Activated CD8-positive, alpha-beta memory T cell treated with anti-CD3 and anti-CD28 coated beads for 24 hours (primary cell): ENCODE measurements around the gene SLC47A1.
"Not testable (repeated sequence)": the region's sequence is repeated elsewhere in the genome, so short reads cannot be mapped to it uniquely, and the experiment has no call there.

Experiments
- DNase-seq: peaks from one replicate; pipeline ENCODE4 v3.0.0-alpha.2; 2020

The SLC47A1 gene

DNA sequence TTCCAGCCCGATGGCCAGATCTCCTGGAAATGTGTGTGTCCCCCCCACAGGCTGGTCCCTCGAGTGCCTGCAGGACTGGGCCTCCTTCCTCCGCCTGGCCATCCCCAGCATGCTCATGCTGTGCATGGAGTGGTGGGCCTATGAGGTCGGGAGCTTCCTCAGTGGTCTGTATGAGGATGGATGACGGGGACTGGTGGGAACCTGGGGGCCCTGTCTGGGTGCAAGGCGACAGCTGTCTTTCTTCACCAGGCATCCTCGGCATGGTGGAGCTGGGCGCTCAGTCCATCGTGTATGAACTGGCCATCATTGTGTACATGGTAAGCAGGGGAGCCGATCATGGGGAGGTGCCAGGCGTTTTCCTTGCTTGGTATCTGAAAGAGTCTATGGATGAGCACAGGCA, 22.1 kb downstream of the SLC47A1 start:
- no peak for DNase-seq

DNA sequence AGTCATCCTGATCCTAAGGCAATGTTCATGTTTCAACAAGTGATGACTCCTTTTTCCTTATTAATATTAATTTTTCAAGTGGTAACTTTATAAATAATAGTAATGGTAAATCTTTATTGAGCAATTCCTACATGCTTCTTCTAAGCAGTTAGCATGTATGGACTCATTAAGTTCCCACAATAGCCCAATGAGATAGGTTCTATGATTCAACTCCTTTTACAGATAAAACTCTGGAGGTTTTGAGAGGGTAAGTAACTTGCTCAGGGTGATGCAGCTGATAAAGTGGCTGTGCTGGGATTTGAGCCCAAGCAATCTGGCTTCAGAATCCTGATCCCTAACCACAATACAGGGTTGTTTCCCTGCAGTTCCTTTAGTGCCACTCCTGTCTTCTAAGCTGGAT, 25.3 kb downstream of the SLC47A1 start:
- no peak for DNase-seq

DNA sequence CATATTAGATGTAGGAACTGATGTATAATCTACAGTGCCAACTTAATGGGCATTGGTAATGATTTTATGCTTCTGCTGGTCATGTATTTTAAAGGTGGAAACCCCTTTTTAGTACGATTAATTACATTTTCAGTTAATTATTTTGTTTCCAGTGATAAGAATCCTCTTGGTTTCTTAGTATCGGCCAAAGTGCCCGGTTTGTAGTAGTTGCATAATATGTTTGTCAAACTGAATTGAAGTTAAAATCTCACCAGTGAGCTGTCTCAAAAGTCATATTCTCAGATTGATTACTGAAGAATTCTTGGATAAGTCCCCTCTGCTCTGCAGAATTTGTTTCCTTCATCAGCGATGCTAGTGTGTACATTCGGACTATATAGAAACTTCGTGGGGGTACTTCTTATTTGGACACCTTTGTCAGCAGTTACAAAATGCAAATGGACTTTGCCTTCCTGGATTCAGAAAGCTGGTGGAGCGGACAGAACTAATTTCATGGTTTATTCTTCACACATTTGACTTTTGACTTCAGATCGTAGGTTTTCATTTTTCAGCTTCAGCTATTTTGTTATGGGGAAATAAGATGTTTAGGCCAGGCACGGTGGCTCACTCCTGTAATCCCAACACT, 28.2 kb downstream of the SLC47A1 start:
- DNase-seq = no peak

DNA sequence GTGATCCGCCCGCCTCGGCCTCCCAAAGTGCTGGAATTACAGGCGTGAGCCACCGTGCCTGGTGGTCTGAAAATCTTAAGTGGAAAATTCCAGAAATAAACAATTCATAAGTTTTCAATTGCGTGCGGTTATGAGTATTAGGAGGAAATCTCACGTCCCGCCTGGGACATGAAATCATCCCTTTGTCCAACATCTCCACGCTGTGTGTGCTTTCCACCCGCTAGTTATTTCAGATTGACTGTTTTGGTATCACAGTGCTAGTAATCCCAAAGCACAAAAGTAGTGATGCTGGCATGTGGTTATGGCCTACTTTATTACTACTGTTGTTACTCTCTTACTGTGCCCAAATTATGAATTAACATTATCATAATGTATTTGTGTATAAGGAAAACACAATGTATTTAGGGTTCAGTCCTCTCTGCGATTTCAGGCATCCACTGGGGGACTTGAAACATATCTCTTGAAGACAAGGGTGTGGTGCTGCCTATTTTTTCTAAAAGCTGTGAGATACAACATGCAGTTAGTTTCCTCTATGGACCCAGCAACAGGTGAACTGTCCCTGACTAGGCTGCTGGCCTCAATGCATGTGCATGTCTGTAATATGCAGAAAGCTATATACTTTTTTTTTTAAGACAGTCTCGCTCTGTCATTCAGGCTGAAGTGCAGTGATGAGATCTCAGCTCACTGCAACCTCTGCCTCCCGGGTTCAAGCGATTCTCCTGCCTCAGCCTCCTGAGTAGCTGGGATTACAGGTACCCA, 32.3 kb downstream of the SLC47A1 start:
- DNase-seq = no peak

DNA sequence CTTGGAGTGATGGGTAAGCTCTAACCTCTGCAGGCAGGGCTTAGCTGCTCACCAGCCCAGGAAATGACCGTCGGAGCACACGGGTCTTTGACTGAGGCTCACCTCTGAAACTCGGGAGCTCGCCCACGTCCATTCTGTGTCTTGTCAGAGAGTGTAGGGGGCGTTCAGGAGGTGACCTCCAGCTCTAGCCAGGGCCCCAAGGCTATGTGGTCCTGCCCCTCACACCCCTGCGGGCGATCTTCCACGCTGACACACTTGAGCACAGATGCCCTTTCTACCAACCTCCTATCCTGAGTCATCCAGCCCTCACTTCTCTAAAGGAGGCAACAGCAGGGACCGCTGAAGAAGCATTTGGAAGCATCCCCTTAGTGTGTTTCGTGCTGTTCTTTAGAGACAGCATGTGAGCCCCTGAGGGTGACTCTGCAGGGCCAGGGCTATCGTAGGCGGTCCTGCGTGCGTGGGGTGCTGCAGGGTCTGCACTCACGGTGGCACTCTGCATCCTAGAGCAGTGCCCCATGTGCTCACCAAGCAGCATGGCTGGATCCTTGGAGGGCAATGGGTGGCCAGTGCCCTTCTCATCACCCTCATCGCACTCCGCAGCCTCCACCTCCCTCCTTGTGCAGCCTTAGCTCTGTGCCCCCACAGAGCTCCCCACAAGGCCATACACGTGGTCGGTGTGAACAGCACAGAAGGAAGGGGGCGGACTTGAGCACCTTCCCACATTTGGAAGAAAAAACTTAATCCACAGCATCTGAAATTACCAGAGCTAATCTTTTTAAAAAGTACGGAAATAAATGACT, 33.8 kb downstream of the SLC47A1 start:
- no peak for DNase-seq

DNA sequence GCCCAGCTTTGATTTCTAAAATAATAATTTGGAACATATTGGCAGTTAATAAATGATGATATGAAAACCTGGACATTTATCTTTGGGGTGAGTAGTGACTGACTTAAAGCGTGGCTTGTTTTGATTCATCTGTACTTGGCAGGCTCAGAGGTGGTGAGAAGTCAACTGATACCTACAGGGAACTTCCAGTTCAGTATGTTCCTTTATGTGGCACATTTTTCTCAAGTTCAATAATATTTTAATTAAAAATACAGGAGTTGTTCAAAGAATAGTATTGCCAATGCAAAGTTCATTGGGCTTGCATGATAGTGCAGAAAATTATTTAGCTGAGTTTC, 34.3 kb downstream of the SLC47A1 start:
- DNase-seq = no peak

DNA sequence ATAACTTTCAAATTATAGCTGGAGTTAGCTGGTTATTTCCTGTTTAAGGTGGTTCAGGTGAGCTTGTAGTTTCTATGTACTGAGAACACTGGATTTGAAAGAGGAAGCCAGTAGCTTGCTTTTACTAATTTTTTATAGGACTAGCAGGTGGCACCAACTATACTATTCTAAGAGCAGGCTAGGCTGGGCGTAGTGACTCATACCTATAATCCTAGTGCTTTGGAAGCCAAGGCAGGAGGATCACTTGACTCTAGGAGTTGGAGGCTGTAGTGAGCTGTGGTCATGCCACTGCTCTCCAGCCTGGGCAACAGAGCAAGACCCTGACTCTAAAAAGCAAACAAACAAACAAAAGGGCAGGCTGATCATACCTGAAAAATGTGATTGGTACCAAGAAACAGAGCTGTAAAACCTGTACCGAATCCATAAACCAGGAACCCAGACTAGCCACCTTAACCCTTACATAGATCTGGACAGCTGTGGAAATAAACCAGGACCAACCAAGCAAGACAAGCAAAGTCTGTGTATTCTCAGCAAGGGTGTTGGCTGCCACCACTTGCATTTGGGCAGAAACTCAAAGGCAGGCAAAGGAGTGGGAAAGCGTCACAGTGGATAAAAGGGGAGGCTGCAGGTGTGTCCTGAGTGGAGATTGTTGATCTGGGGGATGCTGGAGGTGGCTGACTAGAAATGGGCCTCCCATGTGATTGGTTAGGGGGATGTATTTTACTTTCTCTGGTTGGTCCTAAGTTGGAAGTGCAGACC, 36.3 kb downstream of the SLC47A1 start:
- no peak for DNase-seq

DNA sequence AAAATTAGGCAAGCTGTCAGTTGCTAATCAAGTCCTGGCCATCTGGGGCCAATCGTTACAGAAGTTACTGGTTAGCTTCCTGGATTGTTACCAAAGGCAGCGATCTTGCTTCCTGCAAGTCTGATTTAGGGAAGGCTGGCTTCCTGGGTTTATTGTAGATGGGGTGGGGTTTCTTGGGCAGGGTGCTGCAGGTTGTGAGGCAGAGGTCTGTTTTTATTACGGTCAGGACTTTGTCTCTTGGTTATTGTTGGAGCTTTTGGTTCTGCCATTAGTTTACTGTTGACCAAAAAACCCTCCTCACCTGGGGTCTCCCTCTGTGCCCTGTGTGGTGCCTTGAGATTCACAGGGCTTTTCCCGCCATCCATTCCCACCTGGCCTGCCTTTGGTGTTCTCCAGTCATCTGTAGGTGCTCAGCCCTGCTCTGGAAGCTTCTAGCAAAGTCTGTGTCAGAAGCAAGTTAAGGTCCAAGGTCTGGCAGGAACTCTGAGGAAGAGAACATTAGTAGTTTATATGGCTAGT, 36.9 kb downstream of the SLC47A1 start:
- no peak for DNase-seq

DNA sequence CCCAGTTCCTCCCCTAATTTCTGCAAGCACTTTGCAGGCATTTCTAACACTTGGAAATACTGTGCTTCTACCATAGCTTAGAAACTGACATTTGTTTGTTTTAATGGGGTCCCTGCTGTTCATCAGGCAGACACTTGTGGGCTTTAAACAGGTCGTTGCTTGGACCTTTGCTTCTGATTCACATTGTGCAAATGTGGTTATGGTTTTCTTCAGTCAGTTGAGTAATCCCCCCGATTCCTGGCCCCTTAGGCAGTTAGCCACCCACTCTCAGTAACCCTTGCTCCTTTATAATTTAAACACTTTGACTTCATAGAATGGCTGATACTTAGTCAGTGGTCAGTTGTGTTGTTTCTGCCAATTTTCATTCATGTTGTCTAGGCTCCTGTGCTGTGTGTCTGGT, 39.4 kb downstream of the SLC47A1 start:
- no peak for DNase-seq

DNA sequence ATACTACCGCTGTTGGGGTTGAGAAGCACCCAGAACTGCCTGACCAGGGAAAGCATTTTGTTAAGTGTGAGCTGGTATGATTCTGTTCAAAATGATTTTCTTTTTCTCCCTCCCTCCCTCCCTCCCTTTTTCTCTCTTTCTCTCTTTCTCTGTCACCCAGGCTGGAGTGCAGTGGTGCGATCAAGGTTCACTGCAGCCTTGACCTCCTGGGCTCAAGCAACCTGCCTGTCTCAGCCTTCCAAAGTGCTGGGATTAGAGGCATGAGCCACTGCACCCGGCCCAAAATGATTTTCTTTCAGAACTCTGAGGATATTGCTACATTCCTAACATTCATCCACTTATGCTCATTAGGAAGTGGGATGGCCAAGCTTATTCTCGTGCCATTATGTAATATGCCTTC, 41.3 kb downstream of the SLC47A1 start:
- no peak for DNase-seq

DNA sequence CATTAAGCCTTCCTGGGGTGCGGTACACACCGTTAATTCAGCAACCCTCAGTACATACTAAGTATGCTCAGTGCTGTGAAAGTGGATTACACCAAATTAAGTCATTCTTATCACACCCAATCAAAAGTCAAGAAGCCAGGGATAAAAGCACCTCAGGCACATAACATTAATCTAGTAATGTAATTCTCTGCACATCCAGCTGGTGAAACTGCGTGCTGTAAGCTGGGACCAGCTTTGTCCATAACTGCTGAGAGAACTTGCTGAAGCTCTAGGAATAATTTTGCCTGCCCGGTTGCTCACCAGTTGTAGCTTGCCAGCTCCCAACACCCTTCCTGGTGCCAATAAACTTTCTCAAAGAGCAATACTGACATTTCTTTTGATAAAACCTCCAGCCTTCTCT, 44.9 kb downstream of the SLC47A1 start:
- no peak for DNase-seq

DNA sequence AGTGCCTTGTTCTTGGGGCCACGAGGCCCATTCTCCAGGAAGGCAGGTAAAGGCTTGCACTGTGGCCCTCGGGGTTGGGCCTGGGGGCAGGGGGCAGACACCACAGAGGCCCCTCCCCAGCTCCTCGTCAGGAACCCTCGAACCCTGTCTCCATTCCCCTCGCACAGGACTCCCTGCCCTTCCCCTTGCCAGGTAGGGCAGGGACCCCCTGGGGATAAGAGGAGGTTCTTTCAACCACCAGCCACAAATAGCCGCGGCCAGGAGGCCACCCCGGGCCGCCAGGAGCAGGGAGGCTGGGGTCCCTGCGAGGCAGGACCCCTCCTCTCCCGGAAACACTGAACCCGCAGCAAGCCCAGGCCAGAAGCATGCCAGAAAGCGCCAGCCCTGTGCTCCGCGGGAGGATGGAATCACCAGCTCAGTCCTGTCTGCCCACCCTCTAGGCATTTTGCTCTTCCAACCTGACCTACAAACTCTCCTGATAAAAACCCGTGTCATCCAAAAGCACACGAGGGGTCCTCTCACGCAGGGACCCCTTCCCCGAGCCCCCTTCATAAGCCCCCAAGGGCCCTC, 45.6 kb downstream of the SLC47A1 start:
- DNase-seq = no peak

DNA sequence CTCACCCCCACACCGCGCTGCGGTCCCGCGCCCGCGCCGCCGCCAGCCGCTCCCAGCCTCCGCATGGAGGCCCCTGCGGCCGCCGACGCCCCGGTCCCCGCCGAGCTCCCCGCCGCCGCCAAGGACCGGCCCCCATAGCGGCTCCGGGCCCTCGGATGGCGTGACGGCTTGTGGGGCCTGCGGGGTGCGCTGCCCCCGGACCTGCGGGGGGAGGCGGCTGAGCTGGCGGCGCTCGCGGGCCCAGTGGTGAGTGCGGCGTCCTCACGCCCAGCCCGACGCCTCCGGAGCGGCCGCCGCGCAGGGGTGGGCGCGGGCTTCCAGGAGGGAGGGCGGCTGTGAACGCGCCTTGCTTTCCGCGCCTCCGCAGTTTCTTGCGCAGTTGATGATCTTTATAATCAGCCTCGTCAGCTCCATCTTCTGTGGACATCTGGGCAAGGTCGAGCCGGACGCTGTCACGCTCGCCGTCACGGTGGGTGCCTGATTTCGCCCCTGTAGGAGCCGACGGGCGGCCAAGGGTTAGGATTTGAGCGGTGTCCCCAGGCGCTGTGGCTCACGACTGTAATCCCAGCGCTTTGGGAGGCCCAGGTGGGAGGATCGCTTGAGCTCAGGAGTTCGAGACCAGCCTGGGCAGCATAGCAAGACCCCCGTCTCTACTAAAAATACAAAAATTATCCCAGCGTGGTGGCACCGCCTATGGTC, 46.4 kb downstream of the SLC47A1 start:
- no peak for DNase-seq

DNA sequence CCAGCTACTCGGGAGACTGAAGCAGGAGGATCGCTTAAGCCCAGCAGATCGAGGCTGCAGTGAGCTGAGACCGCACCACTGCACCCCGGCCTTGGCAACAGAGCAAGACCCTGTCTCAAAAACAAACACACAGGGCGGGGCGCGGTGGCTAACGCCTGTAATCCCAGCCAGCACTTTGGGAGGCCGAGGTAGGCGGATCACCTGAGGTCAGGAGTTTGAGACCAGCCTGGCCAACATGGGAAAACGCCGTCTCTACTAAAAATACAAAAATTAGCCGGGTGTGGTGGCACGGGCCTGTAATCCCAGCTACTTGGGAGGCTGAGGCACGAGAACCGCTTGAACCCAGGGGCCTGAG, 46.9 kb downstream of the SLC47A1 start:
- DNase-seq = not testable (repeated sequence)

DNA sequence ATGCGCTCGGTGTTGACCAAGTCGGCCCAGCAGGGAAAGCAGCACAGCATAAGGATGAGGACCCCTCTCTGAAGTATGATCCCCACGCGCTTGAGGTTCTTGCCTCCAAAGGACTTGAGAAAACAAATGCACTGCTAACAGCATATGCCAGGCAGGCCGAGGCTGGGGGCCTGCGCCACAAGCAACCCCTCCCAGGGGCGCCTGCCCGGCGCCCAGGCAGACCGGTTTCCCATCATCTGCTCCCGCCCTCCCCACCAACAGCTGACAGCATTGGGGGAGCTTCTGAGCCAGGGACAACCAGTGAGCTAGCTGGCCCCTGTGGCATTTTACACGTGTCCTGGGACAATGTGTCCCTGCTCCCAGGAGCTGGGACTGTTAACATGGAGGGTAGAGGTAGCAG, 48.5 kb downstream of the SLC47A1 start:
- not testable (repeated sequence) for DNase-seq

DNA sequence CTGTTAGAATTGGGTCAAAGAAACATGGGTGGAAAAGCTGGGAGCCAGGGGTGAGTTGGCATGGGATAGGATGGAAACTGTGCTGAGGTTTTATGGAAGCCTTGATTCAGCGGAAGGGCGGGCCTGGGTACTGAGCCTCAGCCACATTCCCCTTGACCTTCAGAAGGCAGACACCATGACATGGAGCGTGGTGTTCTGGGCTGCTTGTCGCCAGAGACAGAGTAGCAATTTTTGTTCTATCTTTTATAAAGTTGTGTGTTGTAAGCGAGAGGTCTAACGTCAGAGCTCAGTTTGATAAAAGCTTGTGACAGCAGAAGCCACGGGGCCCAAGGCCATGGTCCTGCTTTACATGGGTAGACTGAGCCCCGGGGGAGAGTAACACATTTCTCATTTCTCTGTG, 50.2 kb downstream of the SLC47A1 start:
- DNase-seq = no peak

DNA sequence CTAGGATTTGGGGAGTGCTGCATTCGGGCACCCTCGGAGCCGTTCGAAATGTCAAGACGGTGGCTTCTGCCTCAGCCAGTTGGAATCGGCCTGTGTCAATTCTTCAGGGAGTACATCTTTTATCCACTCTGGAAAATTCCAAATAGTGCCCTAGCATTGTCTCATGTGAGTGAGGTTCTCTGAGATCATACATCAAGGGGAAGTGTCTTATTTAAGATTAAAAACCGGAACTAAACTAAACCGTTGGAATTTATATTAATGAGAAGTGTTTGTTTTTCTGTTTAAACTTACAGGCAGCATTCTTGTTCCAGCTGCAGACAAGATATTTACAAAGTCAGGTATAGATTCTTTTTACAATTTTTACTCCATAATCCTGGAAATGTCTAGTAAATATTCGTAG, 56.8 kb downstream of the SLC47A1 start:
- DNase-seq = no peak

DNA sequence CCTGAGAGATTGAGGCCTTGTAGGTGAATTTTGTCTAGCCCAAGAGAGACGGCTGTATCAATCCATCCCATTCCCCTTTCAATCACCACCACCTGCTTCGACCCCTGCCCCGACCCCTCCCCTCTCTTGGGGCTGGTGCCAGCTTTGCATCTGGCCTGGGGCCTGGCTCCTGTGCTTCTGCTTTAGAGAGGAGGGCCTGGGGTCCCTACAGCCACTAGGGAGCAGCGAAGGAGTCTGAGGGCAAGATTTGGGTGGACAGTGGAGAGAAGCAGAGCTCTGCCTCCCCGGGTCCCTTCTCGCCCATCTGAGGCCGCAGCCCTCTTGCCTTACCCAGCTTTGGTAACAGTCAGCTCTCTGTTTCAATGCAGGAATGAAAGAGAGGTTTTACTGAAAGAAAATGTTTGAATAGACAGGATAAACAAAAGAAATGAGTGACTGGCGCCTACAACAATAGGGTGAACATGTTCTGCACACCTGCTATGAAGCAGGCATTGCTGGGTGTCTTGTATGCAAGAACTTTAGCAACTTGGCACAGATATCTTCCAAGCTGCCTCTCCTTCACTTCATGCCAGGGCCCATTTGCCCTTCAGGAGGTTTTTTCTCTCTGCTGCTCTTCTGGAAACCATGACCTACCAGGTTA, 57.4 kb downstream of the SLC47A1 start:
- no peak for DNase-seq

DNA sequence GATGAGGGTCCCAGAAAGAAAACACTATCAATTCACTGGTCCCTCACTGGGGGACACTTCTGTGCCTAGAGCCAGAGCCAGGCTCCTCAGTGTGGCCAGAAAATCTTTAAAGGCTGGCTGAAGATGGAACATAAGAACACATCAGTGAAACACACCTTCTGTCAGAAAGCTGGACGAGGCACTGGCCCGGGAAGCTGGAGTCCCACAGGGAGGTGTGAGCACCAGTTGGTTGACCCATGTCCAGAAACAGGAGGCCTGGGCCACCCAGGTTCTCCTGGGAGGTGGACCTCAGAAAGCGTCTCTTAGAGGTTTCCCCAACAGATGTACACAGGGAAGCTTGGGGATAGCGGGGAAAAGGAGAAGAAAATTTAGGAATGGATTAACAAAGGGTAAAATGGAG, 58.7 kb downstream of the SLC47A1 start:
- no peak for DNase-seq

DNA sequence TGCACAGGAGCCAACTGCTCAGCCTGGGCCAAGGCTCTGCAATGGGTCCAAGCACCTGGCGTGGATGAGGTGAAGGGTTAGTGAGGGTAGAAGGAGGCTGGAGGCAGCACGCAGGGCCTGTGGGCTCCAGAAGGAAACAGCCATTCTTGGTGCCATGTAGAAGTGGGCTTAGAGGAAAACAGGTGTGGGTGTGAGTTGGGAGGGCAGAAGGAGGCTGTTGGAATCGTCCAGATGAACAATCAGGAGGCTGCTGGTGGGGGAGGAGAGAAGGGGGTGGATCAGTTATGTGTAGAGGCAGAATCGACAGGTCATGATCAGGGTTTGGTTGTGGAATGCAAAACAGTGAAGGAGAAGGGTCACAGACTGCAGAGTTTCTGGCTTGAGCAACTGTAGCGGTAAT, 63.2 kb downstream of the SLC47A1 start:
- no peak for DNase-seq

DNA sequence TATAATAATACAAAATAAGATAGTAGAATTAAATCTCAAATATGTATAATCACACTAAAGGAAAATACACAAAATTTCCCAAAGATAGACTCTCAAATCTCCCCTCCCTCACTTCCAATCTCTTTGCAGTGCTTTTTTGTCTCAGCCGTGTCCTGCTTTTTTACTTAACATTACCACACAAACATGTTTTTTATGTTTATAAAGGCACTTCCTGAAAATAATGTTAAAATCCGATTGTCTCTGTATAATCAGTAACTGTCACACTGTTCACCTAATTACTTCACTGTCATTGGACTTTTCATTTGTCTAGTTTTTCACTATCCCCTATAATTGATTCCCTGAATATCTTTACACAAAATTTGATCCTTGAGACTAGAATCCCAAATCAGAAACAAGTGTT, 76.7 kb downstream of the SLC47A1 start:
- DNase-seq = no peak

DNA sequence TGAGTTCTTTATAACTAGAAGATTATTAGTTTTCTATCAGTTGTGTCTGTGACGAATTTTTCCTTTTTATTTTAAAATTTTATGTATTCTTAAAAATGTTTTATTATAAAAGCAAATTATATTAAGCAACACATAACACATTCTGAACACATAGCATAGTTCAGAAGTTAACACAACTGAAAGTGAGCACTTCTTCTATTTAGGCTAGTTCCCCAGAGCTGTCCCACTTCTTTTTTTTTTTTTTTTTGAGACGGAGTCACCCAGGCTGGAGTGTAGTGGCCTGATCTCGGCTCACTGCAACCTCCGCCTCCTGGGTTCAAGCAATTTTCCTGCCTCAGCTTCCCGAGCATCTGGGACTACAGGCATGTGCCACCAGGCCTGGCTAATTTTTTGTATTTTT, 77.2 kb downstream of the SLC47A1 start:
- DNase-seq = no peak
